ENCODE results near the gene KLF7.

KLF7 gene

GRCh38 chr2:207157162-207157481, 8.6 kb downstream of the KLF7 start:
- no peak overlapping the region for H3K4me3 ChIP-seq (replicated peaks; ENCODE audit: low read depth, low read length)
- DNase-seq (ENCODE audit: extremely low read depth, low read depth), result no peak
- no peak for TF ChIP-seq CTCF (IDR thresholded peaks at IDR 0.05; ENCODE audit: low read depth, low read length, missing control alignments)

- DNase-seq (ENCODE audit: extremely low read depth, low read depth), result no peak
- no peak for TF ChIP-seq CTCF (IDR thresholded peaks at IDR 0.05; ENCODE audit: low read depth, low read length, missing control alignments)
- H3K4me3 ChIP-seq (replicated peaks; ENCODE audit: low read depth, low read length), result no peak overlapping the region
These were observed 9.1 kb downstream of the KLF7 start for GRCh38 chr2:207156451-207157161.

GRCh38 chr2:207155516-207156444, 10.0 kb downstream of the KLF7 start:
- H3K4me3 ChIP-seq (replicated peaks; ENCODE audit: low read depth, low read length), result no peak overlapping the region
- TF ChIP-seq CTCF (IDR thresholded peaks at IDR 0.05; ENCODE audit: low read depth, low read length, missing control alignments), result no peak
- no peak for DNase-seq (ENCODE audit: extremely low read depth, low read depth)

- TF ChIP-seq CTCF (IDR thresholded peaks at IDR 0.05; ENCODE audit: low read depth, low read length, missing control alignments), result no peak
These were observed 10.9 kb downstream of the KLF7 start for GRCh38 chr2:207154556-207155510.

GRCh38 chr2:207153266-207153975, 12.3 kb downstream of the KLF7 start:
- no peak overlapping the region for H3K4me3 ChIP-seq (replicated peaks; ENCODE audit: low read depth, low read length)

More at GRCh38 chr2:207154556-207155510, 10.9 kb downstream of the KLF7 start:
- no peak overlapping the region for H3K4me3 ChIP-seq (replicated peaks; ENCODE audit: low read depth, low read length)
- DNase-seq (ENCODE audit: extremely low read depth, low read depth), result no peak

More at GRCh38 chr2:207153266-207153975, 12.3 kb downstream of the KLF7 start:
- no peak for TF ChIP-seq CTCF (IDR thresholded peaks at IDR 0.05; ENCODE audit: low read depth, low read length, missing control alignments)
- DNase-seq (ENCODE audit: extremely low read depth, low read depth), result no peak
